IMR-90 (cell line): ENCODE data around the gene ZNF592.

Experiments used
- CTCF ChIP-seq: conservative IDR thresholded peaks from 2 replicates; pipeline ENCODE4 v1.5.1; 2012; ENCODE audit warnings: mild to moderate bottlenecking, low read depth, low read length, improper control_type of control experiment
- MAZ ChIP-seq: IDR thresholded peaks from 2 replicates; pipeline ENCODE4 v1.6.1; 2012; ENCODE audit warnings: low read depth, mild to moderate bottlenecking, low read length, improper control_type of control experiment, moderate library complexity, borderline replicate concordance
- MXI1 ChIP-seq: IDR thresholded peaks from 2 replicates; pipeline ENCODE4 v1.6.1; 2012; ENCODE audit warnings: low read depth, mild to moderate bottlenecking, low read length, moderate library complexity, borderline replicate concordance
- POLR2A ChIP-seq: IDR thresholded peaks from 2 replicates; pipeline ENCODE4 v1.6.1; 2012; ENCODE audit warnings: mild to moderate bottlenecking, low read depth, low read length
- RFX5 ChIP-seq: IDR thresholded peaks from 2 replicates; pipeline ENCODE4 v1.8.0; 2012; ENCODE audit warnings: low read depth, mild to moderate bottlenecking, low read length, moderate library complexity

- TF ChIP-seq CTCF (no peak), MXI1 (no peak), POLR2A (no peak), MAZ (no peak), RFX5 (no peak)
Measured at GRCh38 chr15:84800365-84800806, 52.0 kb downstream of the ZNF592 start.
